Stomach (tissue), 4 donors: Measurements from ENCODE around the gene ADAM11.

Experiments
- CTCF ChIP-seq, 7 experiments: fragments of 450-650 bp in 4 of 7; fragments of 200-600 bp in 3 of 7; sonication (generic) in 3 of 7; IDR thresholded peaks; one replicate each; pipeline ENCODE4 v1.5.1; 2016 to 2019; ENCODE audit warnings: antibody characterized with exemption in 7 of 7, control low read depth in 2 of 7, mild to moderate bottlenecking in 1 of 7
- POLR2A ChIP-seq, 4 donors: fragments of 450-650 bp; IDR thresholded peaks; one replicate each; pipeline ENCODE4 v1.6.1; 2016; ENCODE audit warnings: antibody characterized with exemption in 4 of 4, control low read depth in 2 of 4, mild to moderate bottlenecking in 1 of 4, moderate library complexity in 1 of 4
- POLR2AphosphoS5 ChIP-seq, 3 donors: sonication (generic); formaldehyde crosslinking; IDR thresholded peaks; one replicate each; pipeline ENCODE4 v1.6.1; 2016; ENCODE audit warnings: antibody characterized with exemption in 3 of 3

- TF ChIP-seq CTCF (IDR thresholded peaks at IDR 0.05) (no peak), POLR2AphosphoS5 (IDR thresholded peaks at IDR 0.05) (no peak), POLR2A (IDR thresholded peaks at IDR 0.05) (no peak)
These were observed 7.0 kb upstream of the ADAM11 start for GRCh38 chr17:44751806-44752205.
